GM12892 (cell line): ENCODE results near the gene KLF7.

Source experiments
- DNase-seq: peaks from one replicate; pipeline ENCODE4 v3.0.0; 2011; ENCODE audit not compliant: insufficient read length
- FAIRE-seq: peaks from 2 replicates; lab custom pipeline; 2011; peaks lifted over from hg19 to GRCh38; lab: Jason Lieb, UNC
- POLR2A ChIP-seq: IDR thresholded peaks from 2 replicates; pipeline ENCODE4 v1.6.1; 2011; ENCODE audit warnings: low read depth, low read length, control low read depth
- POLR2AphosphoS5 ChIP-seq: IDR thresholded peaks from 2 replicates; pipeline ENCODE4 v1.6.1; 2011; ENCODE audit warnings: low read depth, low read length, control low read depth
- TAF1 ChIP-seq: IDR thresholded peaks from 2 replicates; pipeline ENCODE4 v1.6.1; 2011; ENCODE audit warnings: low read depth, mild to moderate bottlenecking, control low read depth, low read length, borderline replicate concordance

Gene KLF7

DNA sequence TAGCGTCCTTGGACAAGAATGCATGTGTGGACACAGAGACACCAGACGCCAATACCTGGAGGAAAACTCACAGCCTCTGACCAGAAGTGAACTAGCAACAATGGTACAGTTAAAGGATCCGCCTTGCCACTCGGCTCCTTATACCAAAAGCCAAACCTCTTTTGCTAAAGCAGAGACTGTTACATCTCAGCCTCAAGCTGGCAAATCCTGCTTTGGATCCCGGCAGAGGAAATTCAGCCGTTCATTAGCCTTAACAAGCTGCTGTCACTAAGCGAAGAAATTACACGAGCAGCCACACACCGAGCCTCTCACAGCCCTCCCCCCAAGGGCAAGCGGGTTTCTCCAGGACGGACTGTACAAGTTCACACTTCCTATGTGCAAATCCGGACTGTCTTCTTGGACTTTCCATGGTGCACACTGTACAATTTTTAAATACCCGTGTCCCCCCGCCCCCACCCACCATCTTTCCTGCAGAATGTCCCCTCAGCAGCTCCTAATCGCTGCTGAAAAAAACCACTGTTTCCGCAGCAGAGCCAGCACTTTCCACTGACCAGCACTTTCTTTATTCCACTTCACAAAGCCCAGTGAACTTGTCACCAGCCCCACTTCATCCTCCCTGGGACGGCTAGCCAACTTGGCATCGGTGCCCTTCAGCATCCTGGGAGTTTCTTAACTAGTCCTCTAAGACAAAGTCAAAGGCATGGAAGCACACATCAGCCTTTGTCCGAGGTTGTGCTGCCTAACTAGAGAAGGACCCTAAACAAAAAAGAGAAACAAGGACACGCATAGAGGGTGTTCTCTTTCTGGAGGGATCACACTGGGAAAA, 1.5 kb downstream of the KLF7 start:
- TF ChIP-seq POLR2A (no peak; the same call in 1 of the 2 replicates), TAF1 (0 out of 2 replicates have a peak, but pooled peaks have one; percentile 5), POLR2AphosphoS5 (0 out of 2 replicates have a peak, but pooled peaks have one; percentile 1)
- peak; percentile 67 for FAIRE-seq
- DNase-seq: no peak

DNA sequence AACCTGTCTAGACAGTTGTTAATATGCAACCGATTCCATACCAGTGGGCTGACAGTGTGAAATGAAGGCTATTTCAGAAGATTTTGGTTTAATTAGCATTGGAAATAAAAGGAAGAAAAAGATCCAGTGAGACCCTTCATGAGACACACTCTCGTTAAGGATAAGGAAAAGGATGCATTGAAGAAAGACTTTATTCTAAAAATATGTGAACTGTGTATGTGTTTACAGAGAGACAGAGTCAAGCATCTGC, 2.1 kb downstream of the KLF7 start:
- DNase-seq (no peak), FAIRE-seq (no peak)
- no peak for TF ChIP-seq POLR2AphosphoS5
- no peak for TF ChIP-seq TAF1
- TF ChIP-seq POLR2A: no peak

DNA sequence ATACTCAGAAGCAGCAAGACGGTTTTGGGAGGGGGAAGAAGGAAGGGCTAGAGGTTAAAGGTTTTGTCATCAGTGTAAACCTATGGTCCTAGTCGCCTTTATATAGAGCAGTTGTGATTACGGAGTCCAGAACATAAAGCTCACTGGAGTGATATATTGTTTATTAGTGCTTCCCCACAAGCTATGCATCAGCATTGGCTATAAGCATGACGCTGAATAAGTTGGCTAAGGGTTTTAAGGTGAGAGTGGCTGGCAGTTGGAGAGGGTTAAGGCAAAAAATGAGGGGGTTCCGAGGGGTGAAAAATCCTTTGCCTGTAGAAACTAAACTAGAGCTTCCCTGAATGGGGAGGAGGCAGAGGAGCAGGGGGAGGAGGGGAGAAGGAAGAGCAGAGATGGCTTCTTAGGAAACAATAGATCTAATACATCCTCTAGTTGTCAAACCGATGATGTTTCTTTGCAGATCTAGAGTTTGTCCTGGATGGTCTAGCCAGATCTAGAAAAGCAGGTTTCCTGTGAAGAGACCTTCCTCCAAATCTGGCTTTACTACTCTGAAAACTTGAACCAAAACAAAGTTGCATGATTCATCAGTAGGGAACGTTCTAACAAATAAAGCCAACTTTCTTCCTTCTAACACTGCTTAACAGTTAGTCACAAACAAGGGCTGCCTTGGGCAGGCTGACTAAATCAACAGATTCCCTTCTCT, 2.5 kb downstream of the KLF7 start:
- DNase-seq: no peak
- TF ChIP-seq POLR2A (no peak), POLR2AphosphoS5 (no peak)
- FAIRE-seq: no peak

DNA sequence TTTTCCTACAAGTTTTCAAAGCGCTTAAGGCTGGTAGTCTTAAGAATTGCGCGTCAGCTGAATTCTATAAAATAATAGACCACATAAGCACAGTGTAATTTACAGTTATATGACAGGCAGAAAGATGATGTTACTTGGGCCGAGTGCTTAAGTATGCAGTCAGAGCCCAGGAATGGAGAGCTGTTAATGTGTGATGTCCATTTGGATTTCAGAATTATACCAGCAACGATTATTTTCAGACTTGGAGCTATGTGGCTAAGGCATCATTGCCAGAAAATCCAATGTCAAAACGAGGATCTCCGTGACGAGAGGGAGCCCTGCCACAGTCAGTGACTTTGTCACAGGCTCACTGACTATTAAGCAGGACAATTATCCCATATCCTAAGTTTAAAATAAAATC, 3.4 kb downstream of the KLF7 start:
- TF ChIP-seq POLR2AphosphoS5 (no peak), POLR2A (no peak), TAF1 (no peak)
- DNase-seq (no peak), FAIRE-seq (no peak)

DNA sequence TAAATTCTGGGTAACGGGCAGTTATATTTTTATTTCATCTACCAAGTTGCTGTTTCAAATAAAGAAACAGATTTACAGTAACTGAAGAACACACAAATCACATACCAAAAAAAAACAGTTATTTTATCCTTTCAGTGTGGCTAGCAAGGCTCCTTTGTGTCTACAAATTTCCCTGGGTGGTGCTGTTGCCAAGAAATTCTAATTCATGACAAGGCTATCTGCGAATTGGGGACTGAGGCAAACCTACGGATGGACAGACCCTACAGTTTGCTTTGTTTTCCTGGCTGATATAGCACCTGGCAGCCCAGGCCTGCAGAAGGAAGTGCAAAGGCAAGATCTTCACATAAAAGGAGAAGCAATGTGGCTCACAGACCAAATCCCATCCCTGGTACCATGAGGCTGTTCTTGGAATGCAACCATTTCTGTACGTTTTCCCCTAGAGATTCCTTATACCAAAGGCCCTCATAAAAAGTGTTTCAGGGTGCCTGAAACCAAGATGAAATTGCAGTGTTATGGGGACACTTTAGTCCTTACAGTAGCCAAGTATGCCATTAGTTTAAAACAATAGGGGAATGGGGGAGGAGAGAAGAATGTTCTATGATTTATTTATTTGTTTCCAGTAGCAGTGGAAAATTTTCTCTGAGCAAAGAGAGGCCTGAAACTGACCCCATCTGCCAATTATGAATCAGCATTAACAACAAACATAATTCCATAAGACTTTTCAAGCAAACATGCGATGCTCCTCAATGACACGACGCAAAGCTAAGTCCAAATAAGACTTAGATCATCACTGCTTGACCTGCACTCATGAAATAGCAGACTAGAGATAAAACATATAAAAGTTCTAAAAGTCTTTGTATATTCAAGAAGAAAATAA, 4.3 kb downstream of the KLF7 start:
- DNase-seq (no peak), FAIRE-seq (no peak)
- TF ChIP-seq POLR2AphosphoS5: no peak
- TF ChIP-seq TAF1: no peak
- no peak for TF ChIP-seq POLR2A

DNA sequence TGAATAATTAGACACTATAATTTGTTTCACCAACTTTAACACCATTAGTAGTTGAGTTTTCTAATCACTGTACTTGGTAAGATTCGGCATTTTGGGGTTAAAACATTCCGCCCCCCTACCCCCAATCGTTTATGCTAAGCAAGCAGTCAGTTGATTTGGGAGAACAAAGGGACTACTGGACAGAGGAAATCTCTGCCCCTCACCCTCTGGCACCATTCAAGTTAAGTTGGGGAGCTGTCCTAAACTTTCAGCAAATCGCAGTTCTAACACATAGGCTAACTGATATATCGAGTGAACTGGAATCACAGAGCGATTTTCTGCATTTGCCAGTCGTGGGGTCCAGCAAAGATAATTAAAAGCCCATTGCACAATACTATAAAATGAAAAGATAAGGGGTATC, 5.6 kb downstream of the KLF7 start:
- TF ChIP-seq POLR2AphosphoS5 (no peak), TAF1 (no peak), POLR2A (no peak)
- FAIRE-seq (no peak), DNase-seq (no peak)

DNA sequence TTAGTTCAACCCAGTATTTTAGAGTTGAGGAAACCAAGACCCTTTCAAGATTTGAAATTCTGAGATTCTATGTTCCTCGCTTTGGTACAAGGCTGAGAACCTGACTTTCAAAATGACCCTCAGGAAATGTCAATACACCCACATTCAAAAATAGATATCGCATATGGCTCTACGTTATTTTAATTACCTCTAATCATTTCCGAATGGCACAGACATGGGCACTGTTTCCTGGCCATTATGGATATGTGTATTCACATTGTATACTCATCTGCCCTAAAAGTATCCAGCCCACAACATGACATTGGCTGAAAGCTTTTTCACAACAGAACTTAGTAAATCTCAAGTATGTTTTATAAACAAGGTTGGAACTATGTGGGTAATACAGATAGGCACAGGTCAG, 6.7 kb downstream of the KLF7 start:
- no peak for FAIRE-seq
- TF ChIP-seq POLR2A: no peak
- TF ChIP-seq POLR2AphosphoS5: no peak
- TF ChIP-seq TAF1: no peak

DNA sequence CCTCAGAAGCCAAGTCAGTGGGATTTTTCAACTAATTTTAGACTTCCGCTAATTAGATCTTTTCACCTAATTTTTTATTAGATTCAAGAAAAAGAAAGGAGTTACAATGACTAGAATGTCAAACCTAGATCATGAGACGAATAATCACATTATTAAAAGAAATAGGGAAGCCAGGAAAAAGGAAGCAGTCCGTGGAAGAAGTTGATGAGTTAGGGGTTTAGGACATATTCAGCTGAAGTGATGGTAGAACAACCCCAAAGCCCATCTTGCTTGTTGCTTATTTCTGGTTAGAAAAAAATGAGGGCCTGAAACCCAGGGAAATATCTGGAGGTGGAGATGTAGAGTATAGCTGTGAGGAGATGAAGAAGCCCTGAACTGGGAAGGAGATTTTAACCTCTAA, 8.0 kb downstream of the KLF7 start:
- DNase-seq (no peak), FAIRE-seq (no peak)
- TF ChIP-seq TAF1: no peak

More for the DNA sequence above, 6.7 kb downstream of the KLF7 start:
- DNase-seq: no peak

DNA sequence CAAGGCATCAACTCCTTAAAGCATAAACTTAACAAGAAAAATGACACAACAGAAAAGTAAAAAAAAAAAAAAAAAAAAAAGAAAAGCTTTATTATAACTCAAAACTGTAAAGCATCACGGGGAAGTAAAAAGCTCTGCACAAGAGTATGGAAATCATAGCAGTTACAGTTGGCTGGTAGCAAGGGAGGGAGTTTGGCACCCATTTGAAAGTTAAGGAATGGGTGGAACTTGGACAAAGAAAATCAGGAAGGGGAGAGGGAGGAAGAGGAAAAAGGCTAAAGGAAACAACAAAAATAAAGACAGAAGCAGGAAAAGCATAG, 8.6 kb downstream of the KLF7 start:
- peak; percentile 38 for FAIRE-seq

DNA sequence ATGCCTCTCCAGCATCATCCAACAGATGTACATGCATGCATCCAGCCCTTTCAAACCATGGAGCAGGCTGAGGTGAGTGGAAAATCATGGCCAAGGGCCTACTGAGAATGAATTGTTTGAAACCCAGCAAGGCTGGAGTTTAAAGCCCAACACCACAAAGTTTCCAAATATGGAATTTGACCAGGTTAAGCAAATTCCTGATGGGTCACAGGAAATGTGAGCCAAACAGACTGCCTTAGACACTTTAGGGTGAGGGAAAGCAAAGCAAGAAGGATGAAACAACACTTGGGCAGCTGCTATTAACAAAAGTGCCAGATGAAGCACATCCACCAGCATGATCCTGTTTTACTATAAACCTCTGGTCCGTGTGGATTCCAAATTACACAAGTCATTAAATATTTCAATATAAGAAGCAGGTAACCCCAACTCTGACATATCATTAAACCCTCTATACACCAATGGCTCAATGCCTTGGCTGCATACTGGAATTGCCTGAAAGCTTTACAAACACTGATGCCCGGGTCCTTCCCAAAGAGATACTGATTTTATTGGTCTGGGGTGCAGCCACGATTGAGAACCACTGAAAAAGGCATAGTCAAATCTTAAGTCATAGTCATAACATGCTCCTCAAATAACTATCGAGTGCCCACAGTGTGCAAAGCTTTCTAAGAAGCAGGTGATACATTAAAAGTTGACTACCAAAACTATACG, 9.1 kb downstream of the KLF7 start:
- DNase-seq (no peak), FAIRE-seq (peak; percentile 54)
- no peak for TF ChIP-seq POLR2A

More for the DNA sequence above, 8.6 kb downstream of the KLF7 start:
- TF ChIP-seq TAF1: no peak
- TF ChIP-seq POLR2AphosphoS5: no peak
- no peak for TF ChIP-seq POLR2A
- no peak for DNase-seq
